Smooth muscle cell (in vitro differentiated cells): Measurements from ENCODE around the gene RAB26. TPM values are rescaled to one million over a fixed set of nuclear protein-coding genes. Genes with fewer than 3 reads are reported as not detected.

Experiments used
- DNase-seq: peaks from one replicate; lab custom pipeline; 2025; ENCODE audit not compliant: unreplicated experiment; lab: John Stamatoyannopoulos, UW
- H2AFZ ChIP-seq: fragments of 200-600 bp; sonication (generic); 2 replicates; pipeline ENCODE4 v1.6.0; 2016; ENCODE audit warnings: antibody characterized with exemption, low read depth, mild to moderate bottlenecking
- H3F3A ChIP-seq: fragments of 200-600 bp; sonication (generic); 2 replicates; pipeline ENCODE4 v1.6.0; 2017; ENCODE audit warnings: antibody characterized with exemption, low read depth
- H3K27ac ChIP-seq: fragments of 200-600 bp; sonication (generic); 2 replicates; pipeline ENCODE4 v1.5.1; 2016; ENCODE audit warnings: low read depth, mild to moderate bottlenecking
- H3K27me3 ChIP-seq: fragments of 200-600 bp; sonication (generic); 2 replicates; pipeline ENCODE4 v1.6.1; 2016; ENCODE audit warnings: low read depth, mild to moderate bottlenecking
- H3K36me3 ChIP-seq: fragments of 200-600 bp; sonication (generic); 2 replicates; pipeline ENCODE4 v1.5.1; 2016; ENCODE audit warnings: low read depth
- H3K4me1 ChIP-seq: fragments of 200-600 bp; sonication (generic); 2 replicates; pipeline ENCODE4 v1.5.1; 2016; ENCODE audit warnings: low read depth
- H3K4me2 ChIP-seq: fragments of 200-600 bp; sonication (generic); 2 replicates; pipeline ENCODE4 v1.6.0; 2016; ENCODE audit warnings: mild to moderate bottlenecking
- H3K4me3 ChIP-seq: fragments of 200-600 bp; sonication (generic); 2 replicates; pipeline ENCODE4 v1.5.1; 2016; ENCODE audit warnings: mild to moderate bottlenecking
- H3K79me2 ChIP-seq: fragments of 200-600 bp; sonication (generic); 2 replicates; pipeline ENCODE4 v1.6.0; 2016; ENCODE audit warnings: low read depth, mild to moderate bottlenecking
- H3K9ac ChIP-seq: fragments of 200-600 bp; sonication (generic); 2 replicates; pipeline ENCODE4 v1.6.0; 2016; ENCODE audit warnings: low read depth
- H3K9me3 ChIP-seq: fragments of 200-600 bp; sonication (generic); replicated peaks from 2 replicates; pipeline ENCODE4 v1.5.1; 2016; ENCODE audit warnings: low read depth
- H4K20me1 ChIP-seq: fragments of 200-600 bp; sonication (generic); 2 replicates; pipeline ENCODE4 v1.6.0; 2016; ENCODE audit warnings: low read depth
- WGBS: methylation state at CpG from one replicate; pipeline ENCODE4 v1.1.7; 2016; ENCODE audit warnings: low lambda C conversion rate; 5-methylcytosine and 5-hydroxymethylcytosine counted together
- polyA plus RNA-seq: library from polyadenylated mRNA; unstranded; fragments of >200 nt; fragmentation: Nextera tagmentation; extraction: Ambion mirVana; gene quantifications from 2 replicates; pipeline ENCODE4 v1.2.1, GENCODE V29; 2016
- total RNA-seq: library from RNA; depleted of rRNA; stranded (reverse); fragments of >200 nt; gene quantifications from 2 replicates; pipeline ENCODE4 v1.2.3, GENCODE V29; 2014
- TF ChIP-seq, protein P1 (sequence below): fragments of 200-600 bp; sonication (generic); IDR thresholded peaks from 2 replicates; pipeline ENCODE4 v1.5.1; 2017; ENCODE audit warnings: borderline replicate concordance, mild to moderate bottlenecking, antibody characterized with exemption; ENCODE audit not compliant: insufficient read depth, poor library complexity, severe bottlenecking

Gene RAB26
- total and polyA plus RNA-seq, 2 experiments from 2014 or later, result 1.3 TPM; not detected in 1

DNA sequence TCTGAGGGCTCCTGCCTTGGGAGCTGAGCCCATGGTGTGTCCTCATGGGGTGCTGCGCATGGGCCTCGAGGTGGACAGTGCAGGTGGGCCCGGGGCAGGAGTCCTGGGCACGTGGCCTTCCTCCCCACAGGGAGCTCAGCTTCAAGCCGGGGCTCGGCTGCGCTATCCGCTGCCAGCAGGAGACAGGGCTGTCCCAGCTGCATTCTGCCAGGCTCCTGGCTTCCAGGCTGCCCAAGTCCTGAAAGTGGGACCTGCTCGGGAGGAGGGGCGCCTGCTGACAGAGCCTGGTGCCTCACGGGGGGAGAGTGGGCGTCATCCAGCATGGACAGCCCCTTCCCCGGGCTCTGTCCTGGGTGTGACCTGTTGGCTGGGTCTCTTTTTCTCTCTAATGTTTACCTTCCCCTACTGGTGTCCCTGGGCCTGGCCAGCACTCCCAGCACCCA is 14.3 kb downstream of the RAB26 start:
- Histone ChIP-seq H3K9ac (no peak overlapping the region), H3K27me3 (no peaks in the 10 kb centered on the region), H3K79me2 (peaks cover 70% of the 10 kb centered on the region), H3K27ac (peak overlapping the region; percentile 69), H3K9me3 (no peaks in the 10 kb centered on the region), H3K4me1 (peaks cover 4% of the 10 kb centered on the region), H3K4me2 (no peak overlapping the region), H4K20me1 (peaks cover 82% of the 10 kb centered on the region), H3K4me3 (no peak overlapping the region), H3F3A (no peaks in the 10 kb centered on the region), H3K36me3 (no peaks in the 10 kb centered on the region), H2AFZ (no peak overlapping the region)
- no peak for DNase-seq
- 95% methylated on average over 13 of the region's 13 CpGs for WGBS
- TF ChIP-seq, protein P1, sequence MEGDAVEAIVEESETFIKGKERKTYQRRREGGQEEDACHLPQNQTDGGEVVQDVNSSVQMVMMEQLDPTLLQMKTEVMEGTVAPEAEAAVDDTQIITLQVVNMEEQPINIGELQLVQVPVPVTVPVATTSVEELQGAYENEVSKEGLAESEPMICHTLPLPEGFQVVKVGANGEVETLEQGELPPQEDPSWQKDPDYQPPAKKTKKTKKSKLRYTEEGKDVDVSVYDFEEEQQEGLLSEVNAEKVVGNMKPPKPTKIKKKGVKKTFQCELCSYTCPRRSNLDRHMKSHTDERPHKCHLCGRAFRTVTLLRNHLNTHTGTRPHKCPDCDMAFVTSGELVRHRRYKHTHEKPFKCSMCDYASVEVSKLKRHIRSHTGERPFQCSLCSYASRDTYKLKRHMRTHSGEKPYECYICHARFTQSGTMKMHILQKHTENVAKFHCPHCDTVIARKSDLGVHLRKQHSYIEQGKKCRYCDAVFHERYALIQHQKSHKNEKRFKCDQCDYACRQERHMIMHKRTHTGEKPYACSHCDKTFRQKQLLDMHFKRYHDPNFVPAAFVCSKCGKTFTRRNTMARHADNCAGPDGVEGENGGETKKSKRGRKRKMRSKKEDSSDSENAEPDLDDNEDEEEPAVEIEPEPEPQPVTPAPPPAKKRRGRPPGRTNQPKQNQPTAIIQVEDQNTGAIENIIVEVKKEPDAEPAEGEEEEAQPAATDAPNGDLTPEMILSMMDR, result no peak

DNA sequence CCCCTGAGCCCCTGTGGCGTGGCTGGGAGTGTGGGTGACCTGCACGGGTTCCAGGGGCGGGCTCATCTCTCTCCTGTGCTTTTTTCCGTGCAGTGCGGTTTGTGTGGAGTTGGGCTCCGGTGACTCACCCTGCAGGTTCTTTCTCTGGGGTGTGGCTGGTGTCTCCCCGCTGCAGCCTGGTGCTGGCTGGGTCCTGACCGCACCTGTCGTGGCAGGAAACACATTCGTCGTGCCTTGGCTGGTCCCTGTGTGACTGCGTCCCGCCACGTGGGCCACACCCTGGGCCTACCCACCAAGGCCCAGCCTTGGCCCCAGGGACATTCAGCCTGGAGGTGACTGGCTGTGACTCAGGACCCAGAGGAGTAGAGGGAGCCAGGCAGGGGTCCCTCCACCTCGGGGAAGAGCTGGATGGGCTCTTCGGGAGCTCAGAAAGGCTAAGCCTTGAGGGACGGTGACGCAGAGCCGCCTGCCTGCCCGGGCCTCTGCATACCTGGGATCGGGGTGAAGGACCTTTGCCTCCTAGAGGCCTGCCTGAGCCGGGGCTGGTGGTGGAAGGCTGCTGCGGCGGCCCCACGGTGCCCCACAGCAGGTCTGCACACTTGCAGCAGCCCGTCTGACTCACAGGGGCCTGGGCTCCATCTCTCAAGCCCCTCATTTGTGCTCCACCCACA is 14.9 kb downstream of the RAB26 start:
- H4K20me1 ChIP-seq, result peaks cover 82% of the 10 kb centered on the region

DNA sequence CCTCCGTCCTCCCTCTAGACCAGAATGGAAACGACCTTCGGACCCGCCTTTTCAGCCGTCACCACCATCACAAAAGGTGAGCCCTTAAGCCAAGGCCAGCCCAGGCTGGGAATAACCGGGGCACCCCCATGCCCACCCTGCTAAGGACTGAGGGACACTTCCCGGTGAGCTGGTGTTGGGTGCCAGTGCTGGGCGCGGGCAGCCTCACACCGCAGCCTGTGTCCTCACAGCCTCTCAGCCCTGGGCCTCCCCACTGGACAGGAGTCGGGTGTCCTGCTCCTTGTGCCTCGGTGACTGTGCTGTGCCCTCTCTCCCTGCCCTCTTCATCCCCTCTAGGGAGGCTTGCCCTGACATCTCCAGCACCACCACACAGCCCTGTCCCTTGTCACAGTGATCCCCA is 17.4 kb downstream of the RAB26 start:
- no peak for DNase-seq
- no peak overlapping the region for H3K4me2 ChIP-seq
- H3K4me3 ChIP-seq, result no peak overlapping the region
- H3F3A ChIP-seq, result no peaks in the 10 kb centered on the region
- WGBS, result 98% methylated on average over 10 of the region's 12 CpGs
- H3K9ac ChIP-seq, result no peak overlapping the region
- TF ChIP-seq, protein P1, result no peak
- H3K4me1 ChIP-seq, result no peaks in the 10 kb centered on the region
- peaks cover 40% of the 10 kb centered on the region for H3K79me2 ChIP-seq
- H3K27me3 ChIP-seq, result no peaks in the 10 kb centered on the region
- H4K20me1 ChIP-seq, result peaks cover 68% of the 10 kb centered on the region
- no peaks in the 10 kb centered on the region for H3K36me3 ChIP-seq
- H3K9me3 ChIP-seq, result no peaks in the 10 kb centered on the region
- no peak overlapping the region for H2AFZ ChIP-seq
- H3K27ac ChIP-seq, result no peak overlapping the region

More for the DNA sequence above, 14.9 kb downstream of the RAB26 start:
- no peaks in the 10 kb centered on the region for H3K9me3 ChIP-seq
- H2AFZ ChIP-seq, result no peak overlapping the region
- no peak overlapping the region for H3K9ac ChIP-seq
- no peak overlapping the region for H3K4me3 ChIP-seq
- TF ChIP-seq, protein P1, result no peak
- 70% methylated on average over 24 of the region's 26 CpGs for WGBS
- no peak for DNase-seq
- H3F3A ChIP-seq, result no peaks in the 10 kb centered on the region
- no peaks in the 10 kb centered on the region for H3K27me3 ChIP-seq
- peaks cover 4% of the 10 kb centered on the region for H3K4me1 ChIP-seq
- H3K4me2 ChIP-seq, result no peak overlapping the region
- H3K27ac ChIP-seq, result peak overlapping the region; percentile 69
- no peaks in the 10 kb centered on the region for H3K36me3 ChIP-seq
- peaks cover 63% of the 10 kb centered on the region for H3K79me2 ChIP-seq
